ENCODE results near the gene KCNMB4.

KCNMB4 gene

GRCh38 chr12:70408004-70408790, 42.1 kb downstream of the KCNMB4 start:
- no peak for TF ChIP-seq EZH2phosphoT487 (IDR thresholded peaks at IDR 0.05; ENCODE audit: borderline replicate concordance, low read length)
- no peak for TF ChIP-seq CTCF (IDR thresholded peaks at IDR 0.05; ENCODE audit: low read depth, low read length, poor library complexity, severe bottlenecking)
- no peaks in the 10 kb centered on the region for H4K20me1 ChIP-seq (ENCODE audit: control insufficient read depth, insufficient read depth, low read depth, low read length)
- no peak overlapping the region for H3K27ac ChIP-seq (ENCODE audit: low read depth, low read length)
- peaks cover 88% of the 10 kb centered on the region for H3K36me3 ChIP-seq (ENCODE audit: control insufficient read depth, low read length)
- H3K4me3 ChIP-seq (ENCODE audit: low read length), result no peak overlapping the region
- H3K9me2 ChIP-seq (replicated peaks; ENCODE audit: control insufficient read depth, low read length), result no peaks in the 10 kb centered on the region
- H3K4me1 ChIP-seq (ENCODE audit: control insufficient read depth, low read length), result no peaks in the 10 kb centered on the region
- peaks cover 3% of the 10 kb centered on the region; the same call in 1 of the 2 replicates for H3K79me2 ChIP-seq (ENCODE audit: control insufficient read depth, low read length)
- no peak overlapping the region for H3K4me2 ChIP-seq (ENCODE audit: low read length)
- H3K27me3 ChIP-seq (ENCODE audit: control insufficient read depth, low read length), result no peaks in the 10 kb centered on the region
- H3F3A ChIP-seq (ENCODE audit: control insufficient read depth, insufficient read depth), result no peaks in the 10 kb centered on the region
- no peaks in the 10 kb centered on the region for H3K9me3 ChIP-seq (ENCODE audit: control insufficient read depth, insufficient read depth, low read length)

- Histone ChIP-seq H4K20me1 (ENCODE audit: control insufficient read depth, insufficient read depth, low read depth, low read length) (no peaks in the 10 kb centered on the region), H3K27ac (ENCODE audit: low read depth, low read length) (no peak overlapping the region), H3K4me1 (ENCODE audit: control insufficient read depth, low read length) (no peaks in the 10 kb centered on the region), H3K27me3 (ENCODE audit: control insufficient read depth, low read length) (no peaks in the 10 kb centered on the region), H3F3A (ENCODE audit: control insufficient read depth, insufficient read depth) (0 out of 2 replicates have a peak, but pooled peaks cover 2% of the 10 kb centered on the region), H3K36me3 (ENCODE audit: control insufficient read depth, low read length) (peaks cover 57% of the 10 kb centered on the region), H3K4me3 (ENCODE audit: low read length) (no peak overlapping the region), H3K79me2 (ENCODE audit: control insufficient read depth, low read length) (peaks cover 7% of the 10 kb centered on the region; the same call in 1 of the 2 replicates), H3K9me2 (replicated peaks; ENCODE audit: control insufficient read depth, low read length) (no peaks in the 10 kb centered on the region), H3K4me2 (ENCODE audit: low read length) (no peak overlapping the region), H3K9me3 (ENCODE audit: control insufficient read depth, insufficient read depth, low read length) (no peaks in the 10 kb centered on the region)
- TF ChIP-seq CTCF (IDR thresholded peaks at IDR 0.05; ENCODE audit: low read depth, low read length, poor library complexity, severe bottlenecking), result no peak
- no peak for TF ChIP-seq EZH2phosphoT487 (IDR thresholded peaks at IDR 0.05; ENCODE audit: borderline replicate concordance, low read length)
Measured at GRCh38 chr12:70415987-70416386, 49.9 kb downstream of the KCNMB4 start.

GRCh38 chr12:70417121-70417520, 51.0 kb downstream of the KCNMB4 start:
- Histone ChIP-seq H3K9me2 (replicated peaks; ENCODE audit: control insufficient read depth, low read length) (no peaks in the 10 kb centered on the region), H3K36me3 (ENCODE audit: control insufficient read depth, low read length) (peaks cover 50% of the 10 kb centered on the region), H3K27me3 (ENCODE audit: control insufficient read depth, low read length) (no peaks in the 10 kb centered on the region), H3K79me2 (ENCODE audit: control insufficient read depth, low read length) (peaks cover 3% of the 10 kb centered on the region; the same call in 1 of the 2 replicates), H3K9me3 (ENCODE audit: control insufficient read depth, insufficient read depth, low read length) (no peaks in the 10 kb centered on the region), H3K4me1 (ENCODE audit: control insufficient read depth, low read length) (no peaks in the 10 kb centered on the region), H3F3A (ENCODE audit: control insufficient read depth, insufficient read depth) (0 out of 2 replicates have a peak, but pooled peaks cover 2% of the 10 kb centered on the region), H3K4me3 (ENCODE audit: low read length) (no peak overlapping the region), H3K4me2 (ENCODE audit: low read length) (no peak overlapping the region), H3K27ac (ENCODE audit: low read depth, low read length) (no peak overlapping the region), H4K20me1 (ENCODE audit: control insufficient read depth, insufficient read depth, low read depth, low read length) (no peaks in the 10 kb centered on the region)
- TF ChIP-seq CTCF (IDR thresholded peaks at IDR 0.05; ENCODE audit: low read depth, low read length, poor library complexity, severe bottlenecking) (no peak), EZH2phosphoT487 (IDR thresholded peaks at IDR 0.05; ENCODE audit: borderline replicate concordance, low read length) (no peak)
